Thymus (tissue), 11 donors: ENCODE measurements around the gene LRCH1. TPM values are rescaled to one million over a fixed set of nuclear protein-coding genes. Genes with fewer than 3 reads are reported as not detected.

ENCODE experiments used
- DNase-seq, 9 donors: peaks; one replicate each; pipeline ENCODE4 v3.0.0-alpha.2; 2013; ENCODE audit warnings: low spot score in 9 of 9, low read depth in 6 of 9, missing footprints in 1 of 9
- H3K27ac ChIP-seq, 2 donors: one replicate each; pipeline ENCODE4 v1.5.1; 2013; ENCODE audit warnings: control low read depth in 1 of 2, low read depth in 1 of 2, low read length in 1 of 2, mild to moderate bottlenecking in 1 of 2, moderate library complexity in 1 of 2
- H3K27me3 ChIP-seq, 2 donors: one replicate each; pipeline ENCODE4 v1.5.1; 2013; ENCODE audit warnings: low read length in 1 of 2; ENCODE audit not compliant: control insufficient read depth in 2 of 2, insufficient read depth in 1 of 2
- H3K36me3 ChIP-seq, 2 donors: one replicate each; pipeline ENCODE4 v1.5.1; 2013; ENCODE audit warnings: low read length in 1 of 2, mild to moderate bottlenecking in 1 of 2, moderate library complexity in 1 of 2; ENCODE audit not compliant: control insufficient read depth in 2 of 2, insufficient read depth in 2 of 2
- H3K4me1 ChIP-seq, 2 donors: one replicate each; pipeline ENCODE4 v1.5.1; 2013; ENCODE audit warnings: low read length in 2 of 2; ENCODE audit not compliant: control insufficient read depth in 2 of 2, insufficient read depth in 2 of 2
- H3K4me3 ChIP-seq, 2 donors: one replicate each; pipeline ENCODE4 v1.5.1; 2013; ENCODE audit warnings: low read length in 2 of 2, control low read depth in 1 of 2, mild to moderate bottlenecking in 1 of 2
- H3K9me3 ChIP-seq, 2 donors: one replicate each; pipeline ENCODE4 v1.5.1; 2013; ENCODE audit warnings: low read length in 1 of 2, mild to moderate bottlenecking in 1 of 2; ENCODE audit not compliant: control insufficient read depth in 2 of 2, insufficient read depth in 1 of 2
- WGBS: extraction: QIAGEN DNeasy Blood & Tissue Kit; methylation state at CpG from one replicate; pipeline ENCODE4 v1.1.7; 2013; 5-methylcytosine and 5-hydroxymethylcytosine counted together
- polyA plus RNA-seq: library from polyadenylated mRNA; stranded (reverse); fragments of 200-250 nt; gene quantifications from one replicate; pipeline ENCODE4 v1.2.3, GENCODE V29; 2013
- total RNA-seq: library from RNA; stranded (reverse); fragments of 120-200 nt; gene quantifications from one replicate; pipeline ENCODE4 v1.2.4, GENCODE V29; 2013
- donor health status: healthy.

LRCH1 gene
- total and polyA plus RNA-seq, 2 donors, result 9.1 to 13.7 TPM

GRCh38 chr13:46685006-46685730, 132.2 kb downstream of the LRCH1 start:
- no peaks in the 10 kb centered on the region for H3K27me3 ChIP-seq
- no peaks in the 10 kb centered on the region for H3K9me3 ChIP-seq
- no peak for DNase-seq
- no peak overlapping the region for H3K27ac ChIP-seq
- H3K4me3 ChIP-seq, result no peak overlapping the region
- peaks cover 20 to 23% of the 10 kb centered on the region in 2 donors for H3K36me3 ChIP-seq
- 89% methylated on average over 10 of the region's 10 CpGs for WGBS
- H3K4me1 ChIP-seq, result peaks cover 9 to 12% of the 10 kb centered on the region in 2 donors

- no peaks in the 10 kb centered on the region for H3K27me3 ChIP-seq
- no peak overlapping the region for H3K4me3 ChIP-seq
- H3K4me1 ChIP-seq, result peaks cover 0 to 4% of the 10 kb centered on the region in 2 donors
- H3K9me3 ChIP-seq, result no peaks in the 10 kb centered on the region
- peaks cover 20 to 23% of the 10 kb centered on the region in 2 donors for H3K36me3 ChIP-seq
- 88% methylated on average over 4 of the region's 4 CpGs for WGBS
- DNase-seq, result no peak
- H3K27ac ChIP-seq, result no peak overlapping the region
These were observed 133.2 kb downstream of the LRCH1 start for GRCh38 chr13:46686171-46686570.

DNA sequence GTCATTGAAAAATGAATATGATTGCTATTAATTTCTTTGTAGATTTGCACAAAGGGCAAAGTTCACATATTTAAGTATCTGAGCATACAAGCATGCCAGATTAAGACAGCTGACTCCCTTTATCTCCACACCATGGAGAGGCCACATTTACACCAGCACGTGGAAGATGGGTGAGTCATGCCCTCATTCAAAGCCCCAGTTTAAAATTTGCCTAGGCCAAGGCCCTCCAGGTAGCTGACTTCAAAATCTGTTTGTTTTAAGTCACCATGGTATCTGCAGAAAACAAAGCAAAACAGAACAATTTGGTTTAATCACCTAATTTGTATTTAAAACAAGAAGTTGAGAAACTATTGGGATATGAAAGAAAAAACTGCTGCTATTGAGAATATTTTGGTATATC, 134.8 kb downstream of the LRCH1 start:
- Histone ChIP-seq H3K27me3 (no peaks in the 10 kb centered on the region), H3K9me3 (no peaks in the 10 kb centered on the region), H3K4me1 (no peaks in the 10 kb centered on the region), H3K4me3 (no peak overlapping the region), H3K36me3 (peaks cover 10 to 23% of the 10 kb centered on the region in 2 donors), H3K27ac (no peak overlapping the region)
- WGBS, result 32% methylated on average over 1 of the region's 1 CpG
- peak in 1 of 9 donors; percentile 29 for DNase-seq

GRCh38 chr13:46688306-46688705, 135.3 kb downstream of the LRCH1 start:
- no peaks in the 10 kb centered on the region for H3K9me3 ChIP-seq
- no peak for DNase-seq
- 82% methylated on average over 1 of the region's 1 CpG for WGBS
- H3K27me3 ChIP-seq, result no peaks in the 10 kb centered on the region
- no peak overlapping the region for H3K4me3 ChIP-seq
- H3K36me3 ChIP-seq, result peaks cover 11 to 25% of the 10 kb centered on the region in 2 donors
- H3K4me1 ChIP-seq, result no peaks in the 10 kb centered on the region
- no peak overlapping the region for H3K27ac ChIP-seq

- Histone ChIP-seq H3K27me3 (no peaks in the 10 kb centered on the region), H3K4me3 (no peak overlapping the region), H3K9me3 (no peaks in the 10 kb centered on the region), H3K4me1 (no peaks in the 10 kb centered on the region), H3K27ac (no peak overlapping the region), H3K36me3 (peaks cover 69 to 80% of the 10 kb centered on the region in 2 donors)
- 96% methylated on average over 3 of the region's 3 CpGs for WGBS
- DNase-seq, result no peak
These were observed 145.0 kb downstream of the LRCH1 start for GRCh38 chr13:46698014-46698413.

DNA sequence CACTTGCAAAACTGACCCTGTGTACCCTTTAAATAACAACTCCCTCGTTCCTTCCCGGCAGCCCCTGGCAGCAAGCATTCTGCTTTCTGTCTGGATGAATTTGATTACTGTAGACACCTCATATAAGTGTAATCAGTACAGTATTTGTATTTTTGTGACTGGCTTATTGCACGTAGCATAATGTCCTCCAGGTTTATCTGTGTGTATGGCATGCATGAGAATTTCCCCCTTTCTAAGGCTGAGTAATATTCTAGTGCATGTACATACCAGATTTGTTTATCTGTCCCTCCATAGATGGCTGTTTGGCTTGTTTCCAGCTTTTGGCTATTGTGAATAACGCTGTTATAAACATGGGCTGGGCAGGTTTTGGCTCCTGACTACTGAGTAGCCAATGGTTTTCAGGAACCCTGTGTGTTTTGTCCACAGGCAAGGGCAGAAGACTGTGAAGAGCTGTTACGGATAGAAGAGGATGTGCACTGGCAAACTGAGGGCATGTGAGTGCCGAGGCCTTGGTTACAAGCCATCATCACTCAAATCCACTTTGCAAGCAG, 146.0 kb downstream of the LRCH1 start:
- H3K36me3 ChIP-seq, result peaks cover 65 to 74% of the 10 kb centered on the region in 2 donors
- H3K27ac ChIP-seq, result no peak overlapping the region
- no peak overlapping the region for H3K4me3 ChIP-seq
- 95% methylated on average over 6 of the region's 6 CpGs for WGBS
- H3K27me3 ChIP-seq, result no peaks in the 10 kb centered on the region
- no peak for DNase-seq
- H3K4me1 ChIP-seq, result no peaks in the 10 kb centered on the region
- H3K9me3 ChIP-seq, result no peaks in the 10 kb centered on the region

DNA sequence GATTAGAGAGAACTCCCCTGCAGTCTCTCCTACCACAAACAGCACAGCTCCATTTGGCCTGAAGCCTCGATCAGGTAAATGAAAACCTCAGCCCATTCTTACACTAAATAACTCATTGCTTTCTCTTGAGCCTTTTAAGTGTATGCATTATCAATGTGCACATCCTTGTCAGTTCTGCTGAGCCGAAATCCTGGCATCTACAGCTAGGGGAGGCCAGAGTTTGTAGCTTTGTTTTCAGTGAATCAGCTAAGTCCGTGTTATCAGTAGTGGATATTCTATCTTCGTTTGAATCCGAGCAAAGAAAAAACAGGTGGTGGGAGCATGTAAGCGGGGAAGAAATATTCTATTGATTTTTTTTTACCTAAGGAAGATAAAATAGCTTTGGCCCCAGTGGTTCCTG, 159.6 kb downstream of the LRCH1 start:
- no peaks in the 10 kb centered on the region for H3K9me3 ChIP-seq
- peaks cover 42% of the 10 kb centered on the region in 2 donors for H3K36me3 ChIP-seq
- H3K27me3 ChIP-seq, result no peaks in the 10 kb centered on the region
- no peak for DNase-seq
- H3K4me3 ChIP-seq, result no peak overlapping the region
- 94% methylated on average over 6 of the region's 6 CpGs for WGBS
- no peaks in the 10 kb centered on the region for H3K4me1 ChIP-seq
- H3K27ac ChIP-seq, result peak overlapping the region in 1 of 2 donors; percentile 31

- Histone ChIP-seq H3K4me1 (no peaks in the 10 kb centered on the region), H3K9me3 (no peaks in the 10 kb centered on the region), H3K27me3 (no peaks in the 10 kb centered on the region), H3K4me3 (no peak overlapping the region), H3K27ac (no peak overlapping the region), H3K36me3 (peaks cover 25 to 30% of the 10 kb centered on the region in 2 donors)
- DNase-seq, result no peak
- WGBS, result 98% methylated on average over 3 of the region's 3 CpGs
These were observed 162.4 kb downstream of the LRCH1 start for GRCh38 chr13:46715363-46715762.

GRCh38 chr13:46716821-46717220, 163.9 kb downstream of the LRCH1 start:
- Histone ChIP-seq H3K27ac (no peak overlapping the region), H3K4me1 (no peaks in the 10 kb centered on the region), H3K4me3 (no peak overlapping the region), H3K36me3 (peaks cover 17 to 18% of the 10 kb centered on the region in 2 donors), H3K27me3 (no peaks in the 10 kb centered on the region), H3K9me3 (no peaks in the 10 kb centered on the region)
- no peak for DNase-seq
- WGBS, result 89% methylated on average over 1 of the region's 1 CpG
